ENCODE measurements around the gene SOD1.

Gene SOD1

DNA sequence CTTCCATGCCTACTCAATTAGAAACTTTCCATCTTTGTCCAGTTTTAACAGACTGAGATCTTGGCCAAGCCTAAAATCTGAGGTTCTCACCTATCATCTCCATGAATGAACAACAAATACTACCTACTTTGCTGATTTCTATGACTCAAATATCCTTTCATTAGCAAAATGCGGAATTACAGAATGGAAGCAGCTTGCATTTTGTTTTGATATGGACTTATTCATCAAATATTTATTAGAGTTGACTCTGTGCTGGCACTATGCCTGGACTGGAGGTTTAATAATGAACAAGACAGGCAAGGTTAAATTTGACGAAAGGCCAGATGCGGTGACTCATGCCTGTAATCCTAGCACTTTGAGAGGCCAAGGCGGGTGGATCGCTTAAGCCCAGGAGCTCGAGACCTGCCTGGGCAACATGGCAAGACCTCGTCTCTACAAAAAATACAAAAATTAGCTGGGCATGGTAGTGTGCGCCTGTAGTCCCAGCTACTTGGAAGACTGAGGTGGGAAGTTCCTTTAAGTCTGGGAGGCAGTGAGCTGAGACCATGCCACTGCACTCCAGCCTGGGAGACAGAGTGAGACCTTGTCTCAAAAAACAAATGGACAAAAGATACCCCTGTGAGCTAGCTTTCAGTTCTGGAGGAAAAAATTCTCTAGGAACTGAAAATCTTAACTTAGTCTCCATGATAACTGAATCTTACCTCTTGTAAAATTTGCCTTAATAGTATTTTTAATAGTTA, 29.4 kb upstream of the SOD1 start:
- H3K27ac ChIP-seq (ENCODE audit: extremely low read depth, low read depth, low read length): no peak overlapping the region
- no peaks in the 10 kb centered on the region for H3K36me3 ChIP-seq (ENCODE audit: control insufficient read depth in 2 of 2, insufficient read depth in 1 of 2, low read length in 2 of 2)
- CTCF ChIA-PET: interaction anchor here (0.7 to 1.0 kb wide), 2 partner anchors 56 to 972 kb away, joined by 3 read pairs; no protein-coding TSS in a partner anchor
- no peaks in the 10 kb centered on the region for H3K9me3 ChIP-seq (ENCODE audit: control insufficient read depth, insufficient read depth, low read depth, low read length)
- POLR2A ChIA-PET: no interaction called here
- 0 out of 2 replicates have a peak, but pooled peaks cover 4% of the 10 kb centered on the region for H3K4me1 ChIP-seq (ENCODE audit: control insufficient read depth, insufficient read depth, low read length)
- no peak overlapping the region for H3K4me3 ChIP-seq (ENCODE audit: low read depth, low read length)
- TF ChIP-seq, protein P1, sequence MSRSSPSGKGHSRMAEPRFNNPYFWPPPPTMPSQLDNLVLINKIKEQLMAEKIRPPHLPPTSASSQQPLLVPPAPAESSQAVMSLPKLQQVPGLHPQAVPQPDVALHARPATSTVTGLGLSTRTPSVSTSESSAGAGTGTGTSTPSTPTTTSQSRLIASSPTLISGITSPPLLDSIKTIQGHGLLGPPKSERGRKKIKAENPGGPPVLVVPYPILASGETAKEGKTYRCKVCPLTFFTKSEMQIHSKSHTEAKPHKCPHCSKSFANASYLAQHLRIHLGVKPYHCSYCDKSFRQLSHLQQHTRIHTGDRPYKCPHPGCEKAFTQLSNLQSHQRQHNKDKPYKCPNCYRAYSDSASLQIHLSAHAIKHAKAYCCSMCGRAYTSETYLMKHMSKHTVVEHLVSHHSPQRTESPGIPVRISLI (tag by site-specific recombination; IDR thresholded peaks at IDR 0.05): 0 out of 2 replicates have a peak, but pooled peaks have one; percentile 46
- TF ChIP-seq ZNF660 (tag by site-specific recombination; IDR thresholded peaks at IDR 0.05) (peak; percentile 78), ZNF571 (tag by site-specific recombination; IDR thresholded peaks at IDR 0.05) (no peak), ZBTB20 (tag by site-specific recombination; IDR thresholded peaks at IDR 0.05) (0 out of 2 replicates have a peak, but pooled peaks have one; percentile 21), ZNF658 (tag by site-specific recombination; IDR thresholded peaks at IDR 0.05) (no peak), ZNF335 (tag by site-specific recombination; conservative IDR thresholded peaks at IDR 0.05) (peak; percentile 56; the same call in 1 of the 2 replicates), ZNF629 (tag by site-specific recombination; IDR thresholded peaks at IDR 0.05) (peak; percentile 53), SP7 (tag by site-specific recombination; IDR thresholded peaks at IDR 0.05) (peak; percentile 53), ZNF169 (tag by site-specific recombination; IDR thresholded peaks at IDR 0.05) (no peak), ZNF350 (tag by site-specific recombination; IDR thresholded peaks at IDR 0.05) (no peak; the same call in 1 of the 2 replicates), KLF16 (tag by site-specific recombination; IDR thresholded peaks at IDR 0.05) (no peak), WT1 (tag by site-specific recombination; IDR thresholded peaks at IDR 0.05) (no peak), ZFP37 (tag by site-specific recombination; IDR thresholded peaks at IDR 0.05) (no peak), ZNF549 (tag by site-specific recombination; IDR thresholded peaks at IDR 0.05) (no peak), KLF8 (tag by site-specific recombination; IDR thresholded peaks at IDR 0.05) (peak; percentile 44; the same call in 1 of the 2 replicates), ZNF621 (tag by site-specific recombination; IDR thresholded peaks at IDR 0.05) (no peak), ZBTB8A (tag by site-specific recombination; IDR thresholded peaks at IDR 0.05) (no peak)
- TF ChIP-seq, protein P2, sequence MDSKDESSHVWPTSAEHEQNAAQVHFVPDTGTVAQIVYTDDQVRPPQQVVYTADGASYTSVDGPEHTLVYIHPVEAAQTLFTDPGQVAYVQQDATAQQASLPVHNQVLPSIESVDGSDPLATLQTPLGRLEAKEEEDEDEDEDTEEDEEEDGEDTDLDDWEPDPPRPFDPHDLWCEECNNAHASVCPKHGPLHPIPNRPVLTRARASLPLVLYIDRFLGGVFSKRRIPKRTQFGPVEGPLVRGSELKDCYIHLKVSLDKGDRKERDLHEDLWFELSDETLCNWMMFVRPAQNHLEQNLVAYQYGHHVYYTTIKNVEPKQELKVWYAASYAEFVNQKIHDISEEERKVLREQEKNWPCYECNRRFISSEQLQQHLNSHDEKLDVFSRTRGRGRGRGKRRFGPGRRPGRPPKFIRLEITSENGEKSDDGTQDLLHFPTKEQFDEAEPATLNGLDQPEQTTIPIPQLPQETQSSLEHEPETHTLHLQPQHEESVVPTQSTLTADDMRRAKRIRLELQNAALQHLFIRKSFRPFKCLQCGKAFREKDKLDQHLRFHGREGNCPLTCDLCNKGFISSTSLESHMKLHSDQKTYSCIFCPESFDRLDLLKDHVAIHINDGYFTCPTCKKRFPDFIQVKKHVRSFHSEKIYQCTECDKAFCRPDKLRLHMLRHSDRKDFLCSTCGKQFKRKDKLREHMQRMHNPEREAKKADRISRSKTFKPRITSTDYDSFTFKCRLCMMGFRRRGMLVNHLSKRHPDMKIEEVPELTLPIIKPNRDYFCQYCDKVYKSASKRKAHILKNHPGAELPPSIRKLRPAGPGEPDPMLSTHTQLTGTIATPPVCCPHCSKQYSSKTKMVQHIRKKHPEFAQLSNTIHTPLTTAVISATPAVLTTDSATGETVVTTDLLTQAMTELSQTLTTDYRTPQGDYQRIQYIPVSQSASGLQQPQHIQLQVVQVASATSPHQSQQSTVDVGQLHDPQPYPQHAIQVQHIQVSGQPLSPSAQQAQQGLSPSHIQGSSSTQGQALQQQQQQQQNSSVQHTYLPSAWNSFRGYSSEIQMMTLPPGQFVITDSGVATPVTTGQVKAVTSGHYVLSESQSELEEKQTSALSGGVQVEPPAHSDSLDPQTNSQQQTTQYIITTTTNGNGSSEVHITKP (tag by site-specific recombination; IDR thresholded peaks at IDR 0.05): peak; percentile 41; the same call in 1 of the 2 replicates
- TF ChIP-seq, protein P3, sequence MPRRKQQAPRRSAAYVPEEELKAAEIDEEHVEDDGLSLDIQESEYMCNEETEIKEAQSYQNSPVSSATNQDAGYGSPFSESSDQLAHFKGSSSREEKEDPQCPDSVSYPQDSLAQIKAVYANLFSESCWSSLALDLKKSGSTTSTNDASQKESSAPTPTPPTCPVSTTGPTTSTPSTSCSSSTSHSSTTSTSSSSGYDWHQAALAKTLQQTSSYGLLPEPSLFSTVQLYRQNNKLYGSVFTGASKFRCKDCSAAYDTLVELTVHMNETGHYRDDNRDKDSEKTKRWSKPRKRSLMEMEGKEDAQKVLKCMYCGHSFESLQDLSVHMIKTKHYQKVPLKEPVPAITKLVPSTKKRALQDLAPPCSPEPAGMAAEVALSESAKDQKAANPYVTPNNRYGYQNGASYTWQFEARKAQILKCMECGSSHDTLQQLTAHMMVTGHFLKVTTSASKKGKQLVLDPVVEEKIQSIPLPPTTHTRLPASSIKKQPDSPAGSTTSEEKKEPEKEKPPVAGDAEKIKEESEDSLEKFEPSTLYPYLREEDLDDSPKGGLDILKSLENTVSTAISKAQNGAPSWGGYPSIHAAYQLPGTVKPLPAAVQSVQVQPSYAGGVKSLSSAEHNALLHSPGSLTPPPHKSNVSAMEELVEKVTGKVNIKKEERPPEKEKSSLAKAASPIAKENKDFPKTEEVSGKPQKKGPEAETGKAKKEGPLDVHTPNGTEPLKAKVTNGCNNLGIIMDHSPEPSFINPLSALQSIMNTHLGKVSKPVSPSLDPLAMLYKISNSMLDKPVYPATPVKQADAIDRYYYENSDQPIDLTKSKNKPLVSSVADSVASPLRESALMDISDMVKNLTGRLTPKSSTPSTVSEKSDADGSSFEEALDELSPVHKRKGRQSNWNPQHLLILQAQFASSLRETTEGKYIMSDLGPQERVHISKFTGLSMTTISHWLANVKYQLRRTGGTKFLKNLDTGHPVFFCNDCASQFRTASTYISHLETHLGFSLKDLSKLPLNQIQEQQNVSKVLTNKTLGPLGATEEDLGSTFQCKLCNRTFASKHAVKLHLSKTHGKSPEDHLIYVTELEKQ (tag by site-specific recombination; IDR thresholded peaks at IDR 0.05; ENCODE audit: borderline replicate concordance): no peak
- TF ChIP-seq, protein P4, sequence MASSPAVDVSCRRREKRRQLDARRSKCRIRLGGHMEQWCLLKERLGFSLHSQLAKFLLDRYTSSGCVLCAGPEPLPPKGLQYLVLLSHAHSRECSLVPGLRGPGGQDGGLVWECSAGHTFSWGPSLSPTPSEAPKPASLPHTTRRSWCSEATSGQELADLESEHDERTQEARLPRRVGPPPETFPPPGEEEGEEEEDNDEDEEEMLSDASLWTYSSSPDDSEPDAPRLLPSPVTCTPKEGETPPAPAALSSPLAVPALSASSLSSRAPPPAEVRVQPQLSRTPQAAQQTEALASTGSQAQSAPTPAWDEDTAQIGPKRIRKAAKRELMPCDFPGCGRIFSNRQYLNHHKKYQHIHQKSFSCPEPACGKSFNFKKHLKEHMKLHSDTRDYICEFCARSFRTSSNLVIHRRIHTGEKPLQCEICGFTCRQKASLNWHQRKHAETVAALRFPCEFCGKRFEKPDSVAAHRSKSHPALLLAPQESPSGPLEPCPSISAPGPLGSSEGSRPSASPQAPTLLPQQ (tag by site-specific recombination; IDR thresholded peaks at IDR 0.05): peak; percentile 69
- TF ChIP-seq, protein P5, sequence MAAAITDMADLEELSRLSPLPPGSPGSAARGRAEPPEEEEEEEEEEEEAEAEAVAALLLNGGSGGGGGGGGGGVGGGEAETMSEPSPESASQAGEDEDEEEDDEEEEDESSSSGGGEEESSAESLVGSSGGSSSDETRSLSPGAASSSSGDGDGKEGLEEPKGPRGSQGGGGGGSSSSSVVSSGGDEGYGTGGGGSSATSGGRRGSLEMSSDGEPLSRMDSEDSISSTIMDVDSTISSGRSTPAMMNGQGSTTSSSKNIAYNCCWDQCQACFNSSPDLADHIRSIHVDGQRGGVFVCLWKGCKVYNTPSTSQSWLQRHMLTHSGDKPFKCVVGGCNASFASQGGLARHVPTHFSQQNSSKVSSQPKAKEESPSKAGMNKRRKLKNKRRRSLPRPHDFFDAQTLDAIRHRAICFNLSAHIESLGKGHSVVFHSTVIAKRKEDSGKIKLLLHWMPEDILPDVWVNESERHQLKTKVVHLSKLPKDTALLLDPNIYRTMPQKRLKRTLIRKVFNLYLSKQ (tag by site-specific recombination; IDR thresholded peaks at IDR 0.05; ENCODE audit: borderline replicate concordance): no peak
- TF ChIP-seq, protein P6, sequence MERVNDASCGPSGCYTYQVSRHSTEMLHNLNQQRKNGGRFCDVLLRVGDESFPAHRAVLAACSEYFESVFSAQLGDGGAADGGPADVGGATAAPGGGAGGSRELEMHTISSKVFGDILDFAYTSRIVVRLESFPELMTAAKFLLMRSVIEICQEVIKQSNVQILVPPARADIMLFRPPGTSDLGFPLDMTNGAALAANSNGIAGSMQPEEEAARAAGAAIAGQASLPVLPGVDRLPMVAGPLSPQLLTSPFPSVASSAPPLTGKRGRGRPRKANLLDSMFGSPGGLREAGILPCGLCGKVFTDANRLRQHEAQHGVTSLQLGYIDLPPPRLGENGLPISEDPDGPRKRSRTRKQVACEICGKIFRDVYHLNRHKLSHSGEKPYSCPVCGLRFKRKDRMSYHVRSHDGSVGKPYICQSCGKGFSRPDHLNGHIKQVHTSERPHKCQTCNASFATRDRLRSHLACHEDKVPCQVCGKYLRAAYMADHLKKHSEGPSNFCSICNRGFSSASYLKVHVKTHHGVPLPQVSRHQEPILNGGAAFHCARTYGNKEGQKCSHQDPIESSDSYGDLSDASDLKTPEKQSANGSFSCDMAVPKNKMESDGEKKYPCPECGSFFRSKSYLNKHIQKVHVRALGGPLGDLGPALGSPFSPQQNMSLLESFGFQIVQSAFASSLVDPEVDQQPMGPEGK (tag by site-specific recombination; IDR thresholded peaks at IDR 0.05): peak; percentile 43; the same call in 1 of the 2 replicates

Data from HEK293 (cell line).